Measurements from ENCODE around the gene SLC35E3.

SLC35E3 gene

DNA sequence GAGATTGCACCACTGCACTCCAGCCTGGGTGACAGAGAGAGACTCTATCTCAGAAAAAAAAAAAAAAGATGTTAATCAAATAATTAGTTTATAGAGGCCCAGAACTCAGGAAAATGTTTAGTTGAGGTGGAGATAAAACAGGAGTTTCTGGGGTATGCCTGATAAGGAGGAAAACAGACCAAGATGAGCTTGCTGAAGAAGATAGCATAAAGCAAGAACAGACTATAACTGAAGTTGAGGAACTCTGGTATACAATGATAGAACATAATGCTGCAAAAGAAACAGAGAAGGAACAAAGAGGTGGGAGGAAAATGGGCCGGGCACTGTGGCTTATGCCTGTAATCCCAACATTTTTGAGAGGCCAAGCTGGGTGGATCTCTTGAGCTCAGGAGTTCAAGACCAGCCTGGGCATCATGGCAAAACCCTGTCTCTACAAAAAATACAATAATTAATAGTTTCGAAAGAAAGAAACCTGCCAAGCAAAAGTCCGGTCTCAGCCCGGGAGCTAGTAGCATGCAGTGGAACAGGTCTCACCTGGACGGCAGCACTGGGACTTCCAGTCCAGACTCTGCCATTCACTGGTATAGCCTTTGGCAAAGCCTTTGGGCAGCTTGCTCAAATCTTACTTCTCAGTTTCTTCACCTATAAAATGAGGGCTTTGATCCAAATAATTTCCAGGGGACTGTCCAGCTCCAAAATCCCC lies 25.4 kb downstream of the SLC35E3 start:
- DNase-seq = peak; percentile 76

DNA sequence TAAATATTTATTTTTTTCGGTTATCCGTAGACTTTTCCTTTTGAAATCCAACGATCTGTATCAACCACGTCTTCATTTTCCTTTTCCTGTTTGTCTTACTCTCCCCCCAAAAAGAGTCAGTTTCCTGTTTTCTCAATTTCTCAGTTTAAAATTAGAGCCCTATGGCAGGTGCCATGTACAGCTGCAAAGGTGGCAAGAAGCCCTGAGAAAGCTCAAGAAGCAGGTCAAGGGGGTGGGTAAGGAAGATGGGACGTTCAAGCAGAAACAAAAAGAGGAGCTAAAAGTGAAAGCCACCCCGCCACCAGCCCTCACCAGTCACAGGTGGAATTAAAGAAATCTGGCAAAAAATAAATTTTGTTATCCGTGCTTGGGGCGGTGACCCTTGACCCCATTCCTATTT lies 26.7 kb downstream of the SLC35E3 start:
- DNase-seq = no peak

GRCh38 chr12:68773582-68773981 lies 27.6 kb downstream of the SLC35E3 start:
- DNase-seq = no peak

- DNase-seq = no peak
These were observed 29.2 kb downstream of the SLC35E3 start for GRCh38 chr12:68775121-68775630.

DNA sequence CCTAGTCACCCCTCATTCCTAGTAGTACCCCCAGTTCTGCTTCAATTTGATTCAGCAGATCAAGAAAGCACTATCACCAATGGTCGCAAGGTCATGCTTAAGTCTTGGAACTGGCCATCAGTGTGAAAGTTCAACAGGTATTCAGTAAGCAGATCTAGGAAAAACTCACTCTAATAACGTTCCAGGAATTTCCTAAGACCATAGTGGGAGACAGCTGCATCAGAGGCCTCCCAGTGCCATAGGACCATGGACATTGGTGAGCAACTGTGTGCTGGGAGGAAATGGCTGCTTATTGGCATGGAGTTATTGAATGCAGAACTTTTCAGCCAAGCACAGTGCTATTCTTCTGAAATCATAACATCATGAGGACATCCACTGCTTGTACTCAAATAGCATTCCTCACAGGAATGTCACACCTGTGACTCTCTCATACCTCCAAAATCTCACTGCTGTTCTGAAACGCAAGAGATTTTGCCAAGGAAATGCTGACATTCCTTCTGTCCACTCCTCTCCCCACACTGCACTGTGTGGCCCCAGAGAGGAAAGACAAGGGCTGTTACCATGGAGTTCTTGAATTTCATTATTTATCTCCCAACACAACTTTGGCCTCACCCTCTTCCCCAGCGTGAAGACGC lies 31.1 kb downstream of the SLC35E3 start:
- no peak for DNase-seq

DNA sequence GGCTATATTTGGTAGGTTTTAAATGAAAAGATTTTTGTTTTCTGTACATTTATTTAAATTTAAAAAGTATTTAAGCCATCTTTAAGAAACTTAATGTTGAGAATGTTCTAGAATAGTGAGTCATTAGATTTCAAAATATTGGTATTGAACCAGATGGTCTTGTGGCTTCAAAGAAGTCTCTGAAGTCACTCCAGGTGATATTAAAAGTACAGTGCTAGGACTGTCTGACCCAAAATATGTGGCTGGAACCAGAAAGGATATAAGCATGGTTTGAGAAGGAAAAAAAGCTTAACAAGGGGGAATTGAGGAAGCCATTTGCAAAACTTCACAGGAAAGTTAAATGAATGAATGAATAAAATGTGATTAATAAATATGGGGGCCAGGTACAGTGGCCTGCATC lies 33.3 kb downstream of the SLC35E3 start:
- no peak for DNase-seq

DNA sequence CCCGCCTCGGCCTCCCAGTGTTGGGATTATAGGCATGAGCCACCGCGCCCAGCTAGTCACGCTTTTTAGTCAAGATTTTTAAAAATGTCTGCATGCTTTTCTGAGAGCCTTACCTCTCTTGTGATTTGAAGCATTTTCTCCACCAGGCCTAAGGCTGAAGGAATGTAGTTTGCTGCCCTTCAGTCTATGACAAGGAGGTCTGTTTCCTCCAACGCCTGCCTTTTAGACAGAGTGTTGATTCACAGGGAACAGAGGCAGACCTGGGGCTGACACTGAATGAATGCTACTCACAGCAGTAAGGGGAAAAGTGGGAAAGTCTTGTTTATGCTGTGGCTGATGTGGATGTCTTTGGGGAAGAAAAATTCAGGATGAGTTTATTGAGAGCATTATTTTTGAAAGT lies 34.8 kb downstream of the SLC35E3 start:
- no peak for DNase-seq

DNA sequence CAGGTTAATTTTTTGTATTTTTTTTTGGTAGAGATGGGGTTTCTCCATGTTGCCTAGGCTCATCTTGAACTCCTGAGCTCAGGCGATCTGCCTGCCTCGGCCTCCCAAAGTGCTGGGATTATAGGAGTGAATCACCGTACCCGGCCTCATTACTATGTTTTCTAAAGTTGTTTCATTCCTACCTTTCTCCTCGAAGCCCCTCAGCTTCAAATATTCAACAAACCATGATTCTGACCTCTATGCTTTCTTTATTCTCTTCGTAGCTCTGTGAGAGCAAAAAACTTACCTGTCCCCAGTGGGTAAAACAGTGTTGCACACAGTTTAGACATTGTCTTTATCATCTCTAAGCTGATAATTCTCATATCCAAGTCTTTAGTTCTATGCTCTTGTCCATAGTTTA lies 35.8 kb downstream of the SLC35E3 start:
- no peak for DNase-seq

DNA sequence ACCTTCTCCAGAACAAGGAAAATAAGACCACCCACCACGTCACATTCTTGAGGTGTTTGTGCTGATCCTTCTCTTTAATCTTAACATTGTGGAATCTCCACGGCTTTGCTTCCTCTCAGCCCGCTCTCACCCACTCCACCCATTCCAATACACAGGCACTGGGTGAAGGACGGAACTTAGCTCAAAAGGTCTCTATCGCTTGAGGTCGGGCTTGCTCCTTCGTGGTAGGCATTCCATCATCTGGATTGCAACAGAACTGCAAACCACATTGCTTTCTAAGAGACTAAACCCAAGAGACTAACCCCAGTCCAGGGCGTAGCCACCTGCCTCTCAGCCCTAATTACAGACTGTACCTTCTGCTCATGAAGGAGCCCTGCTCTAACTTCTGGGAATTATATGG lies 38.0 kb downstream of the SLC35E3 start:
- DNase-seq = no peak

GRCh38 chr12:68785358-68785757 lies 39.4 kb downstream of the SLC35E3 start:
- no peak for DNase-seq

GRCh38 chr12:68785823-68786222 lies 39.8 kb downstream of the SLC35E3 start:
- DNase-seq = no peak

GRCh38 chr12:68786929-68787328 lies 41.0 kb downstream of the SLC35E3 start:
- DNase-seq = peak; percentile 44

DNA sequence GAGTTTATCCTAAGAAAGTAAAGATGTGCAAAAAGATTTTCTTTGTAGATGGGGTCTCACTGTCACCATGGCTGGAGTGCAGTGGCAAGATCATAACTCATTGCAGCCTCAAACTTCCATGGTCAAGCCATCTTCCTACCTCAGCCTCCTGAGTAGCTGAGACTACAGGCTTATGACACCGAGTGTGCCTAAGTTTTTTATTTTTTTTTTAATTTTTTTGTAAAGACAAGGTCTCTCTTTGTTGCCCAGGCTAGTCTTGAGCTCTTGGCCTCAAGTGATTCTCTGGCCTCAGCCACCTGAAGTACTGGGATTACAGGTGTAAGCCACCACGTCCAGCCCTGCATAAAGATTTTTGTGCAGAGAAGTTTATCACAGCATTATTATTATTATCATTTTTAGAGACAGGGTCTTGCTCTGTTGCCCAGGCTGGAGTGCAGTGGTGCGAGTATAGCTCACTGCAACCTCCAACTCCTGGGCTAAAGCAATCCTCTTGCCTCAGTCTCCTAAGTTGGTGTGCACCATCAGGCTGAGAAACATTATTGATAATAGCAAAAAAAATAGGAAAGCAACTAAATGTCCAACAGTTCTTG lies 42.7 kb downstream of the SLC35E3 start:
- no peak for DNase-seq

GRCh38 chr12:68789144-68789878 lies 43.3 kb downstream of the SLC35E3 start:
- no peak for DNase-seq

DNA sequence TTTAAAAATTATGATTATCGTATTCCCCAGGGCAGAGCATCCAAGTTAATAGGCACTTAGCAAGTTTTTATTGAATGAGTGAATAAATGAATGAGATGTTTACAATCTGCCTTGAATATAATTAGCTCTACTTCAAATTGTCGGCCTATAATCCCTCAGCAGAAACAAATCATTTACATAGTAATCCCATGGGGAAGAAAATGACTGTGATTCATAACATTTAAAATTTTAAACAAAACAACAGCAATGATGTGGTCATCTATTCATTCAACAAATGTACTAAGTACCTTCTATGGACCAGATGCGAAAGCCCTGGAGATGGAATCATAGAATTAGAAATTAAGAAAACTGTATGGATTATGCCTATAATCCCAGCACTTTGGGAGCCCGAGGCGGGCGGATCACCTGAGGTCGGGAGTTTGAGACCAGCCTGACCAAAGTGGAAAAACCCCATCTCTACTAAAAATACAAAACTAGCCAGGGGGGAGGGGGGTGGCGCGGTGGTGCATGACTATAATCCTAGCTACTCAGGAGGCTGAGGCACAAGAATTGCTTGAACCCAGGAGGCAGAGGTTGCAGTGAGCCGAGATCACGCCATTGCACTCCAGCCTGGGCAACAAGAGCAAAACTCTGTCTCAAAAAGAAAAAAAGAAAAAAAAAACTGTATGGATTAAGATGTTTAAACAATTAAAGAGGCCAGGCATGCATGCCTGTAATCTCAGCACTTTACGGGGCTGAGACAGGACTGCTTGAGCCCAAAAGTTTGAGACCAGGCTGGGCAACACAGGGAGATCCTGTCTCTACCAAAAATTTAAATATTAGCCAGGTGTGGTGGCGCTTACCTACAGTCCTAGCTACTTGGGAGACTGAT lies 44.3 kb downstream of the SLC35E3 start:
- DNase-seq = no peak

- no peak for DNase-seq
These were observed 44.9 kb downstream of the SLC35E3 start for GRCh38 chr12:68790952-68791234.

DNA sequence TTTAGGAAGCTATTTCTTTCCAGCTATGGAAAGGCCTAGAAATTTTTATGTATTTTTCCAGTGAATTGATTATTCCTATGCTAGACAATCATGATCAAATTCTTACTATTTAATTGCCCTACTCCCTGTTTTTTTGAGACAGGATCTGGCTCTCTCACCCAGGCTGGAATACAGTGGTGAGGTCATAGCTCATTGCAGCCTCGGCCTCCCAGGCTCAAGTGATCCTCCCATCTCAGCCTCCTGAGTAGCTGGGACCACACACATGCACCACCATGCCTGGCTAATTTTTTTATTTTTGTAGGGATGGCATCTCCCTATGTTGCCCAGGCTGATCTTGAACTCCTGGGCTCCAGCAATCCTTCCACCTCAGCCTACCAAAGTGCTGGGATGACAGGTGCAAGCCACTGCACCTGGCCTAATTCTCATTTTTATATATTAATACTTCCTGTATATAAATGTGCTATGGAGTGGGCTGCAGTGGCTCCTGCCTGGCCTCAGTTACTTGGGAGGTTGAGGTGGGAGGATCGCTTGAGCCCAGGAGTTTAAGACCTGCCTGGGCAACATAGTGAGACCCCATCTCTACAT lies 46.0 kb downstream of the SLC35E3 start:
- no peak for DNase-seq

DNA sequence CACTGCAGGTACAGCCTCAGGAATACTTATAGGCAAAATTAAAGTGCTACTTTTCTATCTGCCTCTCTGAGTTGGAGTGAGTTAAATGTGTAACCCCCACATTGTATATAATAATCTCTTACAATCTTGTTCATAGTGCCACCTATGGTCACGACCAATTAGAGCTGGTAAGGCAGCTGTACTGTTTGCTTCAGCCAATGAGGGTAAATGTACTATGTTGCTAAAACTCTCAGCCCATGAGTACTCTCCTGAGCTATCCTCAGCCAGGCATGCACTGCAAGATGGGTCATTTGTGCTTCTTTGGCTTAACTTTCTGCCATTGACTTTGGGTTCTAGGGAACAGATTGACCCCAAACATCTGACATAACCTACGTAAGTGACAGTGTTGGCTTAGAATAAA lies 47.0 kb downstream of the SLC35E3 start:
- DNase-seq = peak; percentile 85

DNA sequence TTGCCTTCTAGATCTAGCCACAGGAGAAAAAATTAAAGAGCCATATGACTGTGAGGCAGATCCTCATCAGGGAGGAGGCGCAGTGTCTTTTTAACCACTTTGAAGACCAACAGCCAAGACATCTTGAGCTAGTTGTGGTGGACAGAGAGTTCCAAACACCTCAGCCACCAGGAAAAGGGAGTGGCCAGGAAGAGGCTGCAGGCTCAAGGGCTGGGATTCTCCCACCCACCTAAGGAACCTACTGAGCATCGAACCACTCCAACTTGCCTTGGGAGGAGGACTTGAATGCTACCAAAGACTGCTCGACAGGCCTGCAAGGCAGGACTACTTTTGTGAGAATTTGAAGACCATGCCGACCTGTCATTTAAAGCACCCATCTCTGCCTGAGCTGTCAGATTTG lies 47.5 kb downstream of the SLC35E3 start:
- DNase-seq = no peak

GRCh38 chr12:68793975-68794652 lies 48.1 kb downstream of the SLC35E3 start:
- no peak for DNase-seq

DNA sequence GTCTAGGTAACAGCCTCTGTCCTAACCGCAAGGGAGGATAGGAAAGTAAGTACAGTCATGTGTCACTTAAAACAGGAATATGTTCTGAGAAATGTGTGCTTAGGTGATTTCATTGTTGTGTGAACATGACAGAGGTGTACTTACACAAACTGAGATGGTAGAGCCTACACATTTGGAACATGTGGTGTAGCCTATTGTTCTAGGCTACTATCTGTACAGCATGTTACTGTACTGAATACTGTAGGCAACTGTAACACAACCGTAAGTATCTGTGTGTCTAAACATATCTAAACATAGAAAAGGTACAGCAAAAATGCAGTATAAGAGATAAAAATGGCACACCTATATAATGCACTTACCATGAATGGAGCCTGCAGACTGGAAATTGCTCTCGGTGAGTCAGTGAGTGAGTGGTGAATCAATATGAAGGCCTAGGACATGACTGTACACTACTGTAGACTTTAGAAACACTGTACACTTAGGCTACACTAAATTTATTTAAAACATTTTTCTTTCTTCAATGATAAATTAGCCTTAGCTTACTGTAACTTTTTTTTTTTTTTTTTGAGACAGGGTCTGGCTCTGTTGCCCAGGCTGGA lies 48.8 kb downstream of the SLC35E3 start:
- no peak for DNase-seq
